IMR-90 (cell line): Measurements from ENCODE around the gene APLN.

Experiments used
- CEBPB ChIP-seq: IDR thresholded peaks from 2 replicates; pipeline ENCODE4 v1.6.1; 2012; ENCODE audit warnings: low read depth, low read length, improper control_type of control experiment
- FOS ChIP-seq: fragments of 150-350 bp; IDR thresholded peaks from 2 replicates; pipeline ENCODE4 v1.6.1; 2016; ENCODE audit warnings: low read depth, low read length
- MAFK ChIP-seq: IDR thresholded peaks from 2 replicates; pipeline ENCODE4 v1.6.1; 2012; ENCODE audit warnings: low read depth, low read length, improper control_type of control experiment
- POLR2A ChIP-seq: IDR thresholded peaks from 2 replicates; pipeline ENCODE4 v1.6.1; 2012; ENCODE audit warnings: mild to moderate bottlenecking, low read depth, low read length
- TF ChIP-seq, protein P1 (sequence below): conservative IDR thresholded peaks from 2 replicates; pipeline ENCODE4 v1.5.1; 2012; ENCODE audit warnings: mild to moderate bottlenecking, low read depth, low read length, improper control_type of control experiment

DNA sequence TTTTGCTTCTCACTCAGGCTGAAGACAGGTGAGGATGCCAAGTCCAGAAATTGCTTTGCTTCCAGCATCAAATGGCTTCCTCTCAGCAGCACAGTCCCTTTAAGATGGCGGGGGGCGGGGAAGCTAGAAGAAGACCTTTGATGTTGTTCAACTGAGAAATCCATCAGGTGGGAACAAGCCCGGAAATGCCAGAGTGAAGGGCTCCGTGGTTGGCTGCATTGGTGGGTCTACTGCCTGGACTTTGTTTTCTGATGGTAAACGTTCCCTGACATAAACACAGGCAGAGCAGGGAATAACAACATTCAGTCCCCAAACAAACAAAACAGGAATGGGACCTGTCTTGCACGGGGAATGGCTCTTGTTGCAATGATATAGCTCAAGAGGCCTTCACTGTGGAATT, 37.3 kb downstream of the APLN start:
- TF ChIP-seq, protein P1, sequence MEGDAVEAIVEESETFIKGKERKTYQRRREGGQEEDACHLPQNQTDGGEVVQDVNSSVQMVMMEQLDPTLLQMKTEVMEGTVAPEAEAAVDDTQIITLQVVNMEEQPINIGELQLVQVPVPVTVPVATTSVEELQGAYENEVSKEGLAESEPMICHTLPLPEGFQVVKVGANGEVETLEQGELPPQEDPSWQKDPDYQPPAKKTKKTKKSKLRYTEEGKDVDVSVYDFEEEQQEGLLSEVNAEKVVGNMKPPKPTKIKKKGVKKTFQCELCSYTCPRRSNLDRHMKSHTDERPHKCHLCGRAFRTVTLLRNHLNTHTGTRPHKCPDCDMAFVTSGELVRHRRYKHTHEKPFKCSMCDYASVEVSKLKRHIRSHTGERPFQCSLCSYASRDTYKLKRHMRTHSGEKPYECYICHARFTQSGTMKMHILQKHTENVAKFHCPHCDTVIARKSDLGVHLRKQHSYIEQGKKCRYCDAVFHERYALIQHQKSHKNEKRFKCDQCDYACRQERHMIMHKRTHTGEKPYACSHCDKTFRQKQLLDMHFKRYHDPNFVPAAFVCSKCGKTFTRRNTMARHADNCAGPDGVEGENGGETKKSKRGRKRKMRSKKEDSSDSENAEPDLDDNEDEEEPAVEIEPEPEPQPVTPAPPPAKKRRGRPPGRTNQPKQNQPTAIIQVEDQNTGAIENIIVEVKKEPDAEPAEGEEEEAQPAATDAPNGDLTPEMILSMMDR: no peak
- TF ChIP-seq FOS: no peak
- TF ChIP-seq MAFK: no peak
- no peak for TF ChIP-seq CEBPB
- TF ChIP-seq POLR2A: no peak
